ENCODE results near the gene NDUFAF3.
A peak's percentile ranks its signal among the peaks of the same experiment; 100 is the strongest.
"Not testable (repeated sequence)": the region's sequence is repeated elsewhere in the genome, so short reads cannot be mapped to it uniquely, and the experiment has no call there.

The NDUFAF3 gene

DNA sequence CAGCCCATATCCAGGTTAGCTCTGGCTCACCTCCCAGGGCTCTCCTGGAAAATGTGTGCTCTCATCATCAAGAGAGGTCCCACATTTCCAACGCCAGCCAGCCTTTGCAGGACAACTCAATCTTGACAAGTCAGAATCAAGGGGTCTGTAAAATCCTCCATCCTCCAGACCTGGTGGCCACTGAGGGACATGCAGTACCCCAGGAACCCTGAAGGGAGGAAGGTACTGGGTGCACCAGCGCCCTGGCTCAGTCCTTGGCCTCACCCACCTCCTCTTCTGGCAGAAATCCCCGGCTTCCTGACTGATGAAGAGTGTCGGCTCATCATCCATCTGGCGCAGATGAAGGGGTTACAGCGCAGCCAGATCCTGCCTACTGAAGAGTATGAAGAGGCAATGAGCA, 20.8 kb upstream of the NDUFAF3 start:
- DNase-seq: no peak

GRCh38 chr3:49004352-49005302, 17.3 kb upstream of the NDUFAF3 start:
- DNase-seq: peak; percentile 10

DNA sequence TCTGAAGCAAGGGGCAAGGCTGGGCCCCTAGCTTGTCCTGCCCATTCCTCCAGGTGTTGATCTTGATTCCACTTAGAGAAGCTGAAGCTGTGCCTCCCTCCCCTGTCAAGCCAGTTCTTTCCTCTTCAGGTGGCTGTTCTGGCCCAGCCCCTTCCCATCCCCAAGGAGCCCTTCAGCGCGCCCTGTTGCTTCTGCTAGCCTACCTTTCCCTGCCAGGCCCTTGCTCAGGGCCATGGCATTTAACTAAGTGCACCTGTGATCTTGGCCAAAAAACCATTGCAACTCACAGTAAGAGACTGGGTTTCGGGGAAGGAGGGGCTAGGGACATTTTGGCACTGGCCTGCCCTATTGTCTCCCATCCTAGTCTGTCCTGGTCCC, 16.6 kb upstream of the NDUFAF3 start:
- no peak for DNase-seq

DNA sequence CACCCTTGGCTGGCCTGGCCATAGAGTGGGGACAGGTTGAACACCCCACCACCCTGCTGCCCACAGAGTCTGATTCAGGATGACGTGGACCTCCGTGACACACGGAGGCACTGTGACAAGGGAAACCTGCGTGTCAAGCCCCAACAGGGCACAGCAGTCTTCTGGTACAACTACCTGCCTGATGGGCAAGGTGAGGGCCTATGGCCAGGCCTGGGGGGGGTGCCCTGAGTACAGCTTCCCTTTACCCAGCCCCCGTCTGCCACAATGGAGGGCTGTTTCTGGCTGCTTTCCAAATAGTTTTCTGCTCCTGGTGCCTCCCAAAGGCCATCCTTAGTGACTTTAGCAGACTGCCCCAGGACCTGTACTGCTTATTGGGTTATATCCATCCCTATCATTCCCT, 15.9 kb upstream of the NDUFAF3 start:
- no peak for DNase-seq

- peak; percentile 38 for DNase-seq
These were observed 15.4 kb upstream of the NDUFAF3 start for GRCh38 chr3:49006408-49007067.

GRCh38 chr3:49007068-49007770, 14.7 kb upstream of the NDUFAF3 start, which contains the start of gene WDR6:
WDR6 (plus strand) TSS chr3:49007391; CDS start chr3:49007432, 41 bp downstream.
- DNase-seq: peak; percentile 96

DNA sequence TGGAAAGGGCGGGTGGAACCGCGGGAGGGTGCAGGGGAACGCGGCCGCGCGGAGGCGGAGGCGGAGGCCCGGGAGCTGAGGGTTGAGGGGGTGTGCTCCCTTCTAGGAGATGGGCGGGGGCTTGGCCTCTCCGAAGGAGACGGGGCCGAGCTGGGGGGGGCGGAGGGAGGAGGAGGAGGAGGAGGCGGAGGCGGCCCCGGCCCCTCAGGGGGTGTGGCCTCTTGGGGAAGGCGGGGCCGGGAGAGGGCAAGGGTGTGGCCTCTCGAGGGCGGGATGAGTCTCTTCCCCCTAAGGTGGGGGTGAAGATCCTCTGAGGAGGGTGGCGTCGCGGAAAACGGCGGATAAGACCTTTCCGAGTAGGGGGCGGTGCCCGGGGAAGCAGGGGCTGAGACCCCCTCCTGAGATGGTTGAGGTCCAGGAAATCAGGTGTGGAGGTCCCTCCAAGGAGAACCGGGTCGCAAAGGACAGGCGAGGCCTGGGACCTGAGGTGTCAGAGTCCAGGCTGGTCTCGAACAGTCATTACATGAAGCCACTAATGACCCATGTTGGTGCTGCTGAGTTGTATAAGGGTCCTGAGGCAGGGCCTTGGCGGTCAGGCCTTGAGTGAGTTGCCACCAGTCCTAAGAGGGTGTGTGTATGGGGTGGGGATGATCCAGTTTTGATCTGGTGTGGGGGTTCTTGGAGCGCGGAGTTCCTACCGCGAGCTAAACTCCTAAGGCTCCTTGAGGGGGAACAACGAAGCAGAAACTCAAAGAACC, 14.0 kb upstream of the NDUFAF3 start:
- peak; percentile 92 for DNase-seq

DNA sequence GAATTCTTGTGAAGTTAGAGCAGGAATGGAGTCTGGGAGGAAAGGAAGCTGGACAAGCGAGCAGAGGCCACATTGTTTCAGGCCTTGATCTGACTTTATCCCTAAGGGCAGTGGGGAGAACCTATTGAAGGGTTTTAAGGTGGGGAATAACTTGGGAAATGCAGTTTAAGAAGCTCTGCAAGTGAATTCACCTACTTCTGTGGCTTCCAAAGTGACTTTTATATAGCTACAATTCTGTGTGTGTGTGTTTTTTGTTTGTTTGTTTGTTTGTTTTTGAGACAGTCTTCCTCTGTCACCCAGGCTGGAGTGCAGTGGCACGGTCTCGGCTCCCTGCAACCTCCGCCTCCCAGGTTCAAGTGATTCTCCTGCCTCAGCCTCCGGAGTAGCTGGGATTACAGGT, 13.3 kb upstream of the NDUFAF3 start:
- not testable (repeated sequence) for DNase-seq

DNA sequence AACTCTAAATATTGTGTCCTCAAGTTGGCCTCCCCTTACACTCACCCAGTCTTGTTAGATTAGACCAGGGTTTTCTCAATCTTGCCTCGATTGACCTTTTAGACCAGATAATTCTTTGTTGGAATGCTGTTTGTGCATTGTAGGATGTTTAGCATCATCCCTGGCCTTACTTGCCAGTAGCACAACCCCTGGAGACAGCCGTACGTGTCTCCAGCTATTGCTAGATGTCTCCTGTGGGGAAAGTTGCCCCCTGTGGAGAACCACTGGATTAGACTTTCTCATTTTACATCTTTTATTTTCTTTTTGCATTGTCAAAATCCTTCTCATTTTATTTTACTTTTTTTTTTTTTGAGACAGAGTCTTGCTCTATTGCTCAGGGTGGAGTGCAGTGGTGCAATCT, 12.5 kb upstream of the NDUFAF3 start:
- DNase-seq: no peak

DNA sequence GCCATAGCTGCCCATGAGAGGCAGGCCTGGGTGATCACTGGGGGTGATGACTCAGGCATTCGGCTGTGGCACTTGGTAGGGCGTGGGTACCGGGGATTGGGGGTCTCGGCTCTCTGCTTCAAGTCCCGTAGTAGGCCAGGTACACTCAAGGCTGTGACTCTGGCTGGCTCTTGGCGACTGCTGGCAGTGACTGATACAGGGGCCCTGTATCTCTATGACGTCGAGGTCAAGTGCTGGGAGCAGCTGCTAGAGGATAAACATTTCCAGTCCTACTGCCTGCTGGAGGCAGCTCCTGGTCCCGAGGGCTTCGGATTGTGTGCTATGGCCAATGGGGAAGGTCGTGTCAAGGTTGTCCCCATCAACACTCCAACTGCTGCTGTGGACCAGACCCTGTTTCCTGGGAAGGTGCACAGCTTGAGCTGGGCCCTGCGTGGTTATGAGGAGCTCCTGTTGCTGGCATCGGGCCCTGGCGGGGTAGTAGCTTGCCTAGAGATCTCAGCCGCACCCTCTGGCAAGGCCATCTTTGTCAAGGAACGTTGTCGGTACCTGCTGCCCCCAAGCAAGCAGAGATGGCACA, 9.4 kb upstream of the NDUFAF3 start:
- no peak for DNase-seq

DNA sequence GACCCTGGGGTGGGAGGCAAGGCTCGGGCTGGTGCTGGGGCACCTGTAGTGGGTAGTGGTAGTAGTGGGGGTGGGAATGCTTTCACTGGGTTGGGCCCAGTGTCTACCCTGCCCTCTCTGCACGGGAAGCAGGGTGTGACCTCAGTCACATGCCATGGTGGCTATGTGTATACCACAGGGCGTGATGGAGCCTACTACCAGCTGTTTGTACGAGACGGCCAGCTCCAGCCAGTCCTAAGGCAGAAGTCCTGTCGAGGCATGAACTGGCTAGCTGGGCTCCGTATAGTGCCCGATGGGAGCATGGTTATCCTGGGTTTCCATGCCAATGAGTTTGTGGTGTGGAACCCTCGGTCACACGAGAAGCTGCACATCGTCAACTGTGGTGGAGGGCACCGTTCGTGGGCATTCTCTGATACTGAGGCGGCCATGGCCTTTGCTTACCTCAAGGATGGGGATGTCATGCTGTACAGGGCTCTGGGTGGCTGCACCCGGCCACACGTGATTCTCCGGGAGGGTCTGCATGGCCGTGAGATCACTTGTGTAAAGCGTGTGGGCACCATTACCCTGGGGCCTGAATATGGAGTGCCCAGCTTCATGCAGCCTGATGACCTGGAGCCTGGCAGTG, 8.7 kb upstream of the NDUFAF3 start:
- no peak for DNase-seq

- DNase-seq: peak; percentile 36
These were observed 7.9 kb upstream of the NDUFAF3 start for GRCh38 chr3:49013738-49014660.

DNA sequence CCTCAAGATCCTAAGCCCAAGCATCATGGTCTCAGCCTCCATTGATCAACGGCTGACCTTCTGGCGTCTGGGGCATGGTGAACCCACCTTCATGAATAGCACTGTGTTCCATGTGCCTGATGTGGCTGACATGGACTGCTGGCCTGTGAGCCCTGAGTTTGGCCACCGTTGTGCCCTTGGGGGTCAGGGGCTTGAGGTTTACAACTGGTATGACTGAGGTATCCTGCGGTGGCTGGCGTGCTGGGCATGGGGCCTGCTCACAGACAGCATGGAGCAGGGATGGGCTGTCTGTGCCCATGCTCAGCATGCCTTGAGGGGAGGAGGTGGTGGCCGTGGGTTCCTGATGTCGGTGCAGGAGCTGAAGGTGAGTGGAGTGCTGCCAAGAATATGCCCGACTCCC, 6.8 kb upstream of the NDUFAF3 start:
- DNase-seq: no peak

DNA sequence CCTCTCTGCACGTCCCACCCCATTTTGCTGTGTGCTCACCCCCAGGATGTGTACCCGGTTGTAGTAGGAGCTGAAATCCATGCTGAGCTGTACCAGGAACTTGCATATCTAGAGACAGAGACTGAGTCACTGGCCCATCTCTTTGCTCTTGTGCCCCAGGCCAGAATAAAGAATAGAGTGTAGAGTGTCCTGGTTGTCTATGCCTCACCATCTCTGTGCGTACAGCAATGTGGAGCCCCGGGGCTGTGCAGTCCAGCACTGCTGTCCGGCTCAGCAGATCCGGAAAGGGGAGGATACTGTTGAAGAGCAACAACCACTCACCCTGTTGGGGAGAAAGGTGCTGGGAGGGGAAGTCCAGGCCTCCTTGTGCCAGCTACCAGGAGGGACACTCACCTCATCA, 6.2 kb upstream of the NDUFAF3 start:
- DNase-seq: no peak

DNA sequence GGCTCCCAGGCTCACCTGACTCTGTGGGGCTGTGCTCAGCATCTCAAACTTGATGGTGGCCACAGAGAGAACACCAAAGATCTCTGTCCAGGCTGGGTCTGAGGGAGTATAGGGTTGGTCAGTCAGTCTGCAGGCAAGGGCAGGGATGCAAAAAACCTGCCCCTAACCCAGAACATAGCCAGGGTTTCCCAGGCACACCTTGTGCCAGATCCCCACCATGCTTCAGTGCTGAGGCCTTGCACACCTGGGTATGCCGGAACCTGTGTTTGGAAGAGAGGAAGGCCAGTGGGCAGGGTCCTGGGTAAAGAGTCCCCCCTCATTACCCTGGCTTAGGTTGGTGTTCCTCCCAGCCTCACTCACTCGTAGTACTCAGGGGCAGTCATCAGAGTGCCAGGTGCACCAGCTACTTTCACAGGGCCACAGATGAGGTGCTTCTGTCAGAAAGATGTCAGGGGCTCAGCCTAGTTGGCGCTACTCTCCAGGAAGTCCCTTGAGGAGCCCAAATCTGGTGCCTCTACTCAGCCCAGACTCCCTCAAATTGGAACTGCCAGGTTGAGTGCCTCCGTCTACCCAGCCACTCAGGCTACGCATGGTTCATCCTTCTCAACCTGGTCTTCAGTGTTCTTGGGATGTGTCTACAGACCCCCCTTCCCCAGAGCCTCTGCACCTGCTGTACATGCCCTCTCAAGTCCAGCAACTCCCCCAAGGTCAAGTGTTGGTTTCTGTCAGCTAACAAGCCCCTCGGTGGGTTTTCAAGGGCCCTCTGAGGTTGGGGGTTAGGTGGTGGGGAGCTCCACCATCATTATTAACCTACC, 5.3 kb upstream of the NDUFAF3 start:
- DNase-seq: no peak

GRCh38 chr3:49017229-49017970, 4.5 kb upstream of the NDUFAF3 start:
- DNase-seq: peak; percentile 72

- DNase-seq: peak; percentile 94
These were observed 3.8 kb upstream of the NDUFAF3 start, which contains the start of gene DALRD3 for GRCh38 chr3:49017971-49018706. DALRD3 (minus strand) TSS chr3:49018580; CDS start chr3:49018564, 16 bp downstream.

GRCh38 chr3:49018707-49019006, 3.3 kb upstream of the NDUFAF3 start:
- DNase-seq: no peak

Data from NCI-H69 (cell line).